HepG2 (cell line): ENCODE data around the gene BTG1. TPM values are rescaled to one million over a fixed set of nuclear protein-coding genes. Genes with fewer than 3 reads are reported as not detected.

Experiments used
- ATAC-seq: fragments of 200-7000 bp; cut with Tn5 transposase; 3 replicates; pipeline ENCODE4 v1.9.1; 2020; ENCODE audit warnings: mild to moderate bottlenecking, moderate library complexity
- BruUV-seq: library from RNA; stranded (reverse); fragments of 400-500 nt; replicated peaks from 2 replicates; lab custom pipeline; 2021; lab: Mats Ljungman, UMichigan
- CTCF ChIA-PET: fragments of 300-600 bp; formaldehyde crosslinking; extraction: SDS; loops from one replicate; lab custom pipeline; 2021; ENCODE audit warnings: low total read pairs, inconsistent platforms, low intra/inter-chr PET ratio; lab: Yijun Ruan, JAX
- POLR2A ChIA-PET: fragments of 350-600 bp; sonication (Branson Sonifier 250); formaldehyde crosslinking; loops from one replicate; lab custom pipeline; 2020; ENCODE audit warnings: antibody characterized with exemption, inconsistent platforms; lab: Yijun Ruan, JAX
- DNase-seq: peaks from one replicate; pipeline ENCODE4 v3.0.0-alpha.2; 2015; ENCODE audit warnings: low spot score
- FAIRE-seq: peaks from 3 replicates; lab custom pipeline; 2011; peaks lifted over from hg19 to GRCh38; lab: Jason Lieb, UNC
- H2AFZ ChIP-seq: one replicate; pipeline ENCODE4 v1.6.1; 2011; ENCODE audit warnings: low read length, inconsistent platforms
- H3K27ac ChIP-seq: fragments of 300-600 bp; 3 replicates; pipeline ENCODE4 v1.8.0; 2011; ENCODE audit warnings: mixed run types, mild to moderate bottlenecking, mixed read lengths, low read length, inconsistent platforms; ENCODE audit not compliant: insufficient read depth; ENCODE audit errors: extremely low read length
- H3K27me3 ChIP-seq, 2 experiments: fragments of 200-600 bp in 1 of 2; 2 replicates in 1 of 2; 3 replicates in 1 of 2; pipeline versions ENCODE4 v1.6.0 to v1.8.0; 2011; ENCODE audit warnings: low read length in 2 of 2, mild to moderate bottlenecking in 2 of 2, moderate library complexity in 2 of 2, inconsistent platforms in 1 of 2; ENCODE audit not compliant: insufficient read depth in 2 of 2, control insufficient read depth in 1 of 2
- H3K36me3 ChIP-seq, 2 experiments: fragments of 200-600 bp in 1 of 2; replicated peaks in 1 of 2; 2 replicates in 1 of 2; 3 replicates in 1 of 2; pipeline versions ENCODE4 v1.5.1 to v1.8.0; 2011; ENCODE audit warnings: low read length in 2 of 2, inconsistent platforms in 1 of 2; ENCODE audit not compliant: insufficient read depth in 2 of 2, control insufficient read depth in 1 of 2
- H3K4me1 ChIP-seq: 2 replicates; pipeline ENCODE4 v1.5.1; 2012; ENCODE audit warnings: low read length, inconsistent platforms; ENCODE audit not compliant: insufficient read depth
- H3K4me2 ChIP-seq: 2 replicates; pipeline ENCODE4 v1.6.0; 2011; ENCODE audit warnings: low read depth, low read length, inconsistent platforms
- H3K4me3 ChIP-seq, 3 experiments: fragments of 200-600 bp in 1 of 3; sonication (generic), shearing (Covaris generic) in 1 of 3; replicated peaks in 1 of 3; 2 replicates each; pipeline ENCODE4 v1.5.1; 2011 to 2016; ENCODE audit warnings: low read length in 3 of 3, inconsistent platforms in 2 of 3, low read depth in 2 of 3, mild to moderate bottlenecking in 2 of 3, control low read depth in 1 of 3, mixed read lengths in 1 of 3; ENCODE audit not compliant: insufficient read depth in 1 of 3
- H3K79me2 ChIP-seq: one replicate; pipeline ENCODE4 v1.6.1; 2011; ENCODE audit warnings: low read length, inconsistent platforms; ENCODE audit not compliant: insufficient read depth
- H3K9ac ChIP-seq: 2 replicates; pipeline ENCODE4 v1.6.0; 2011; ENCODE audit warnings: mild to moderate bottlenecking, low read depth, low read length, inconsistent platforms; ENCODE audit not compliant: insufficient read depth
- H3K9me3 ChIP-seq: 2 replicates; pipeline ENCODE4 v1.5.1; 2012; ENCODE audit warnings: mild to moderate bottlenecking, low read length
- H4K20me1 ChIP-seq: 2 replicates; pipeline ENCODE4 v1.6.0; 2011; ENCODE audit warnings: inconsistent platforms, mild to moderate bottlenecking, low read length, moderate library complexity; ENCODE audit not compliant: insufficient read depth
- EHMT2 ChIP-seq: fragments of 200-600 bp; sonication (generic); IDR thresholded peaks from 2 replicates; pipeline ENCODE4 v1.7.0; 2017; ENCODE audit warnings: antibody characterized with exemption, low read depth, low read length, borderline replicate concordance
- FOXA1 ChIP-seq, 2 experiments: fragments of 450-650 bp in 1 of 2; sonication (generic) in 1 of 2; formaldehyde crosslinking in 1 of 2; IDR thresholded peaks; 2 replicates each; pipeline versions ENCODE4 v1.4.0 to v1.6.1; 2016 to 2020; ENCODE audit warnings: missing genetic modification reagents in 1 of 2
- HES4 ChIP-seq: sonication (generic); formaldehyde crosslinking; IDR thresholded peaks from 2 replicates; pipeline ENCODE4 v1.9.0; 2021; ENCODE audit warnings: mild to moderate bottlenecking, missing genetic modification reagents, borderline replicate concordance
- ZMAT3 ChIP-seq: sonication (generic); formaldehyde crosslinking; conservative IDR thresholded peaks from 2 replicates; pipeline ENCODE4 v1.7.0; 2021; ENCODE audit warnings: missing genetic modification reagents
- ZNF317 ChIP-seq: sonication (generic); formaldehyde crosslinking; IDR thresholded peaks from 2 replicates; pipeline ENCODE4 v1.5.0; 2020; ENCODE audit warnings: mild to moderate bottlenecking, missing genetic modification reagents
- ZNF367 ChIP-seq: sonication (generic); formaldehyde crosslinking; IDR thresholded peaks from 2 replicates; pipeline ENCODE4 v1.4.0; 2020; ENCODE audit warnings: missing genetic modification reagents, borderline replicate concordance
- WGBS: methylation state at CpG from one replicate; pipeline ENCODE4 v1.1.6; 2017; ENCODE audit warnings: low lambda C conversion rate; 5-methylcytosine and 5-hydroxymethylcytosine counted together
- in situ Hi-C: cut with HindIII; loops from 2 replicates; pipeline ENCODE4 v1.10.0; 2017; ENCODE audit warnings: low pct_unique_long_range_greater_than_20kb; ENCODE audit not compliant: extremely low pct_ligation_motif_present
- intact Hi-C: fragments of 100-400 bp; cut with micrococcal nuclease; formaldehyde crosslinking; loops from one replicate; pipeline ENCODE4 v1.10.0; 2022; ENCODE audit not compliant: unreplicated experiment
- polyA plus RNA-seq, 8 experiments: library from polyadenylated mRNA; depleted of rRNA in 3 of 8; stranded (reverse) in 7 of 8; unstranded in 1 of 8; fragments of >200 nt; fragmentation: Illumina TruSeq in 4 of 8; extraction: Trizol in 4 of 8; gene quantifications; 2 replicates each; pipeline versions ENCODE4 v1.2.1 to v1.2.3, GENCODE V29; 2011 to 2016; ENCODE audit warnings: low read depth in 4 of 8, missing spikeins in 1 of 8, mixed read lengths in 1 of 8; ENCODE audit not compliant: insufficient read depth in 1 of 8
- total RNA-seq, 5 experiments: library from RNA; depleted of rRNA; stranded (reverse); fragments of >200 nt; fragmentation: Illumina TruSeq; extraction: Trizol; gene quantifications; 2 replicates each; pipeline ENCODE4 v1.2.3, GENCODE V29; 2016; ENCODE audit warnings: low read depth in 1 of 5
- TF ChIP-seq, protein P1 (sequence below): sonication (generic); formaldehyde crosslinking; IDR thresholded peaks from 2 replicates; pipeline ENCODE4 v1.4.0; 2020; ENCODE audit warnings: mild to moderate bottlenecking, missing genetic modification reagents, borderline replicate concordance
- TF ChIP-seq, protein P2 (sequence below): sonication (generic); formaldehyde crosslinking; IDR thresholded peaks from 2 replicates; pipeline ENCODE4 v1.4.0; 2020; ENCODE audit warnings: missing genetic modification reagents

Gene BTG1
- total and polyA plus RNA-seq, 2 of the 13 experiments (the other 11 are each of a cell fraction or from before 2014, with no cell fraction given), result 7.5 to 16.7 TPM

DNA sequence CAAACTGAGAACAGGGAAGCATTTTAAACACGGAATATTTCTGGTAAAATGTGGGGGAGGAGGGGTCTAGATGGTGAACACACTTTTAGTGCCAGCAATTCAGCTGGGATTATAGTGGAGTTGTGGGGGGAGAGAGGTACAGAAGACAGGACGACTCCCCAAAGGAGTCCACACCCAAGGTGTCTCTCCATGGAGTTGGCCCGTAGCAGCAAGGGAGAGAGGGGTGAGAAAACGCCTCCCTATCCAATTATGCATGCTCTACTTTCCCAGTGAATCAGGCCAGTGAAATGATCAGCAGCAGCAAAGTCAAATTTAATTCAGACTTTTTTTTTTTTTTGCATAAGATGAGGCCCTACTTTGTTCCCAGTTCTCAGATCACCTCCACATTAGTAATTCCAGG, 38.6 kb downstream of the BTG1 start (continued):
- TF ChIP-seq, protein P1, sequence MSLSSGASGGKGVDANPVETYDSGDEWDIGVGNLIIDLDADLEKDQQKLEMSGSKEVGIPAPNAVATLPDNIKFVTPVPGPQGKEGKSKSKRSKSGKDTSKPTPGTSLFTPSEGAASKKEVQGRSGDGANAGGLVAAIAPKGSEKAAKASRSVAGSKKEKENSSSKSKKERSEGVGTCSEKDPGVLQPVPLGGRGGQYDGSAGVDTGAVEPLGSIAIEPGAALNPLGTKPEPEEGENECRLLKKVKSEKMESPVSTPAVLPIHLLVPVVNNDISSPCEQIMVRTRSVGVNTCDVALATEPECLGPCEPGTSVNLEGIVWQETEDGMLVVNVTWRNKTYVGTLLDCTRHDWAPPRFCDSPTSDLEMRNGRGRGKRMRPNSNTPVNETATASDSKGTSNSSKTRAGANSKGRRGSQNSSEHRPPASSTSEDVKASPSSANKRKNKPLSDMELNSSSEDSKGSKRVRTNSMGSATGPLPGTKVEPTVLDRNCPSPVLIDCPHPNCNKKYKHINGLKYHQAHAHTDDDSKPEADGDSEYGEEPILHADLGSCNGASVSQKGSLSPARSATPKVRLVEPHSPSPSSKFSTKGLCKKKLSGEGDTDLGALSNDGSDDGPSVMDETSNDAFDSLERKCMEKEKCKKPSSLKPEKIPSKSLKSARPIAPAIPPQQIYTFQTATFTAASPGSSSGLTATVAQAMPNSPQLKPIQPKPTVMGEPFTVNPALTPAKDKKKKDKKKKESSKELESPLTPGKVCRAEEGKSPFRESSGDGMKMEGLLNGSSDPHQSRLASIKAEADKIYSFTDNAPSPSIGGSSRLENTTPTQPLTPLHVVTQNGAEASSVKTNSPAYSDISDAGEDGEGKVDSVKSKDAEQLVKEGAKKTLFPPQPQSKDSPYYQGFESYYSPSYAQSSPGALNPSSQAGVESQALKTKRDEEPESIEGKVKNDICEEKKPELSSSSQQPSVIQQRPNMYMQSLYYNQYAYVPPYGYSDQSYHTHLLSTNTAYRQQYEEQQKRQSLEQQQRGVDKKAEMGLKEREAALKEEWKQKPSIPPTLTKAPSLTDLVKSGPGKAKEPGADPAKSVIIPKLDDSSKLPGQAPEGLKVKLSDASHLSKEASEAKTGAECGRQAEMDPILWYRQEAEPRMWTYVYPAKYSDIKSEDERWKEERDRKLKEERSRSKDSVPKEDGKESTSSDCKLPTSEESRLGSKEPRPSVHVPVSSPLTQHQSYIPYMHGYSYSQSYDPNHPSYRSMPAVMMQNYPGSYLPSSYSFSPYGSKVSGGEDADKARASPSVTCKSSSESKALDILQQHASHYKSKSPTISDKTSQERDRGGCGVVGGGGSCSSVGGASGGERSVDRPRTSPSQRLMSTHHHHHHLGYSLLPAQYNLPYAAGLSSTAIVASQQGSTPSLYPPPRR, result no peak

DNA sequence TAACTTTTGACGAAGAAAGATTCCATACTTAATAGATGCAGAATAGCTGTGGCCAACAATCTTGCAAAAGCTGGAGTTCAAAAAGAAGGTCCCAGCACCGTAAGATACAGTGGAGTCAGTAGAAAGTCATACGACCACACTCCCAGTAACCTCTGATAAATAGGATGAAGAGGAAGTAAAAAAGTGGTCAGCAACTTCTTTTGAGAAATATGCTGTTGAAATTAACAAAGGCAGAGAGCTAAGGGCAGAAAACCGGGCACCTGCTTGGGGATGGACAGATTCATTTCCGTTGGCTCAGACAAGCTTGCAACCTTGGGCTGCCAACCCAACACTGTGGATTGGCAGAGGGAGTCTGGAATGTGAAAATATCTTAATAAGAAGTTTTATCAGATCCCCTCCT, 40.0 kb downstream of the BTG1 start:
- H3K36me3 ChIP-seq, result no peaks in the 10 kb centered on the region
- H3K4me3 ChIP-seq, result no peak overlapping the region
- H2AFZ ChIP-seq, result no peak overlapping the region
- H3K27ac ChIP-seq, result no peak overlapping the region
- TF ChIP-seq ZMAT3 (CRISPR knock-in tag), result no peak
- TF ChIP-seq FOXA1 (IDR thresholded peaks at IDR 0.05), result no peak
- no peak for TF ChIP-seq FOXA1 (CRISPR knock-in tag; IDR thresholded peaks at IDR 0.05)
- no peak for TF ChIP-seq HES4 (CRISPR knock-in tag)
- no peak for TF ChIP-seq EHMT2
- no peak for TF ChIP-seq ZNF317
- TF ChIP-seq, protein P2, sequence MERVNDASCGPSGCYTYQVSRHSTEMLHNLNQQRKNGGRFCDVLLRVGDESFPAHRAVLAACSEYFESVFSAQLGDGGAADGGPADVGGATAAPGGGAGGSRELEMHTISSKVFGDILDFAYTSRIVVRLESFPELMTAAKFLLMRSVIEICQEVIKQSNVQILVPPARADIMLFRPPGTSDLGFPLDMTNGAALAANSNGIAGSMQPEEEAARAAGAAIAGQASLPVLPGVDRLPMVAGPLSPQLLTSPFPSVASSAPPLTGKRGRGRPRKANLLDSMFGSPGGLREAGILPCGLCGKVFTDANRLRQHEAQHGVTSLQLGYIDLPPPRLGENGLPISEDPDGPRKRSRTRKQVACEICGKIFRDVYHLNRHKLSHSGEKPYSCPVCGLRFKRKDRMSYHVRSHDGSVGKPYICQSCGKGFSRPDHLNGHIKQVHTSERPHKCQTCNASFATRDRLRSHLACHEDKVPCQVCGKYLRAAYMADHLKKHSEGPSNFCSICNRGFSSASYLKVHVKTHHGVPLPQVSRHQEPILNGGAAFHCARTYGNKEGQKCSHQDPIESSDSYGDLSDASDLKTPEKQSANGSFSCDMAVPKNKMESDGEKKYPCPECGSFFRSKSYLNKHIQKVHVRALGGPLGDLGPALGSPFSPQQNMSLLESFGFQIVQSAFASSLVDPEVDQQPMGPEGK (CRISPR knock-in tag), result no peak
- TF ChIP-seq ZNF367 (CRISPR knock-in tag), result no peak
- 28% methylated on average over 5 of the region's 5 CpGs for WGBS
- peak; percentile 38; the same call in 2 of the 3 replicates for ATAC-seq
- ChIA-PET CTCF (no interaction called here), POLR2A (interaction anchor here (1.1 kb wide), 1 partner anchor 40 kb away, joined by 3 read pairs; the partner anchor contains the start of gene BTG1)
- no peaks in the 10 kb centered on the region for H4K20me1 ChIP-seq
- H3K27me3 ChIP-seq, result no peaks in the 10 kb centered on the region
- H3K9ac ChIP-seq, result no peak overlapping the region
- peaks cover 34% of the 10 kb centered on the region for H3K4me1 ChIP-seq
- H3K4me2 ChIP-seq, result peak overlapping the region; percentile 19; the same call in 1 of the 2 replicates
- BruUV-seq, result no TSS peak
- intact Hi-C loops, result no loop called here
- H3K9me3 ChIP-seq, result no peaks in the 10 kb centered on the region
- H3K79me2 ChIP-seq, result no peaks in the 10 kb centered on the region
- no peak for DNase-seq
- in situ Hi-C loops, result no loop called here
- FAIRE-seq, result no peak
